ENCODE results near the gene PLK1. TPM values are rescaled to one million over a fixed set of nuclear protein-coding genes. Genes with fewer than 3 reads are reported as not detected.

PLK1 gene
- total and polyA plus RNA-seq, 2 of the 13 experiments (the other 11 are each of a cell fraction or from before 2014, with no cell fraction given) = 71.5 to 76.3 TPM

- TF ChIP-seq MAZ (IDR thresholded peaks at IDR 0.05; ENCODE audit: borderline replicate concordance, low read depth, low read length) (no peak), MAZ (CRISPR knock-in tag; IDR thresholded peaks at IDR 0.05; ENCODE audit: low read depth) (no peak), FOXA1 (IDR thresholded peaks at IDR 0.05) (no peak), FOXA1 (CRISPR knock-in tag; IDR thresholded peaks at IDR 0.05) (no peak), ZNF615 (CRISPR knock-in tag; IDR thresholded peaks at IDR 0.05; ENCODE audit: borderline replicate concordance) (no peak), ZBED4 (CRISPR knock-in tag; IDR thresholded peaks at IDR 0.05; ENCODE audit: borderline replicate concordance) (no peak), MYNN (CRISPR knock-in tag; IDR thresholded peaks at IDR 0.05; ENCODE audit: low read depth) (no peak), ZNF841 (CRISPR knock-in tag; IDR thresholded peaks at IDR 0.05; ENCODE audit: borderline replicate concordance) (no peak), ZNF790 (CRISPR knock-in tag; IDR thresholded peaks at IDR 0.05; ENCODE audit: borderline replicate concordance) (no peak), CEBPB (IDR thresholded peaks at IDR 0.05; ENCODE audit: borderline replicate concordance, low read depth, low read length) (no peak), KAT7 (CRISPR knock-in tag; IDR thresholded peaks at IDR 0.05; ENCODE audit: borderline replicate concordance) (no peak), KLF15 (CRISPR knock-in tag; IDR thresholded peaks at IDR 0.05; ENCODE audit: borderline replicate concordance) (no peak), ZNF329 (CRISPR knock-in tag; IDR thresholded peaks at IDR 0.05; ENCODE audit: low read depth) (no peak), PAXIP1 (CRISPR knock-in tag; conservative IDR thresholded peaks at IDR 0.05) (peak; percentile 55)
- TF ChIP-seq, protein P1, sequence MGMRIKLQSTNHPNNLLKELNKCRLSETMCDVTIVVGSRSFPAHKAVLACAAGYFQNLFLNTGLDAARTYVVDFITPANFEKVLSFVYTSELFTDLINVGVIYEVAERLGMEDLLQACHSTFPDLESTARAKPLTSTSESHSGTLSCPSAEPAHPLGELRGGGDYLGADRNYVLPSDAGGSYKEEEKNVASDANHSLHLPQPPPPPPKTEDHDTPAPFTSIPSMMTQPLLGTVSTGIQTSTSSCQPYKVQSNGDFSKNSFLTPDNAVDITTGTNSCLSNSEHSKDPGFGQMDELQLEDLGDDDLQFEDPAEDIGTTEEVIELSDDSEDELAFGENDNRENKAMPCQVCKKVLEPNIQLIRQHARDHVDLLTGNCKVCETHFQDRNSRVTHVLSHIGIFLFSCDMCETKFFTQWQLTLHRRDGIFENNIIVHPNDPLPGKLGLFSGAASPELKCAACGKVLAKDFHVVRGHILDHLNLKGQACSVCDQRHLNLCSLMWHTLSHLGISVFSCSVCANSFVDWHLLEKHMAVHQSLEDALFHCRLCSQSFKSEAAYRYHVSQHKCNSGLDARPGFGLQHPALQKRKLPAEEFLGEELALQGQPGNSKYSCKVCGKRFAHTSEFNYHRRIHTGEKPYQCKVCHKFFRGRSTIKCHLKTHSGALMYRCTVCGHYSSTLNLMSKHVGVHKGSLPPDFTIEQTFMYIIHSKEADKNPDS (CRISPR knock-in tag; IDR thresholded peaks at IDR 0.05) = no peak
- TF ChIP-seq, protein P2, sequence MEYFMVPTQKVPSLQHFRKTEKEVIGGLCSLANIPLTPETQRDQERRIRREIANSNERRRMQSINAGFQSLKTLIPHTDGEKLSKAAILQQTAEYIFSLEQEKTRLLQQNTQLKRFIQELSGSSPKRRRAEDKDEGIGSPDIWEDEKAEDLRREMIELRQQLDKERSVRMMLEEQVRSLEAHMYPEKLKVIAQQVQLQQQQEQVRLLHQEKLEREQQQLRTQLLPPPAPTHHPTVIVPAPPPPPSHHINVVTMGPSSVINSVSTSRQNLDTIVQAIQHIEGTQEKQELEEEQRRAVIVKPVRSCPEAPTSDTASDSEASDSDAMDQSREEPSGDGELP (IDR thresholded peaks at IDR 0.05; ENCODE audit: borderline replicate concordance, low read depth) = 0 out of 2 replicates have a peak, but pooled peaks have one; percentile 8
- TF ChIP-seq, protein P3, sequence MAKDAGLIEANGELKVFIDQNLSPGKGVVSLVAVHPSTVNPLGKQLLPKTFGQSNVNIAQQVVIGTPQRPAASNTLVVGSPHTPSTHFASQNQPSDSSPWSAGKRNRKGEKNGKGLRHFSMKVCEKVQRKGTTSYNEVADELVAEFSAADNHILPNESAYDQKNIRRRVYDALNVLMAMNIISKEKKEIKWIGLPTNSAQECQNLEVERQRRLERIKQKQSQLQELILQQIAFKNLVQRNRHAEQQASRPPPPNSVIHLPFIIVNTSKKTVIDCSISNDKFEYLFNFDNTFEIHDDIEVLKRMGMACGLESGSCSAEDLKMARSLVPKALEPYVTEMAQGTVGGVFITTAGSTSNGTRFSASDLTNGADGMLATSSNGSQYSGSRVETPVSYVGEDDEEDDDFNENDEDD (CRISPR knock-in tag; IDR thresholded peaks at IDR 0.05; ENCODE audit: borderline replicate concordance) = no peak
Observed at GRCh38 chr16:23673971-23674614, 4.6 kb upstream of the PLK1 start (continued).

All from HepG2 (cell line).